GM18505 (cell line): ENCODE measurements around the gene TNFRSF9.
"Not testable (repeated sequence)": the region's sequence is repeated elsewhere in the genome, so short reads cannot be mapped to it uniquely, and the experiment has no call there.

Experiments
- ATAC-seq: cut with Tn5 transposase; IDR thresholded peaks from one replicate; pipeline ENCODE4 v1.9.1; 2021; ENCODE audit not compliant: unreplicated experiment
- POLR2A ChIP-seq: IDR thresholded peaks from 4 replicates; pipeline ENCODE4 v1.6.1; 2011; ENCODE audit warnings: borderline replicate concordance; ENCODE audit not compliant: insufficient read depth, insufficient read length; ENCODE audit errors: extremely low read depth

TNFRSF9 gene

GRCh38 chr1:7948960-7949359 is 8.3 kb upstream of the TNFRSF9 start:
- ATAC-seq, result no peak
- no peak for TF ChIP-seq POLR2A

- TF ChIP-seq POLR2A, result no peak
- ATAC-seq, result no peak
Observed at GRCh38 chr1:7943251-7943650, 2.6 kb upstream of the TNFRSF9 start.

- TF ChIP-seq POLR2A, result no peak
- no peak for ATAC-seq
Observed at GRCh38 chr1:7942214-7942921, 1.7 kb upstream of the TNFRSF9 start.

- no peak for TF ChIP-seq POLR2A
- ATAC-seq, result no peak
Observed at GRCh38 chr1:7941437-7941793, 776 bp upstream of the TNFRSF9 start.

GRCh38 chr1:7940034-7940433 is 605 bp downstream of the TNFRSF9 start:
- TF ChIP-seq POLR2A, result no peak
- ATAC-seq, result no peak

- TF ChIP-seq POLR2A, result no peak
- no peak for ATAC-seq
Observed at GRCh38 chr1:7938070-7938469, 2.6 kb downstream of the TNFRSF9 start.

- no peak for ATAC-seq
- TF ChIP-seq POLR2A, result no peak
Observed at GRCh38 chr1:7932524-7933138, 8.0 kb downstream of the TNFRSF9 start.

- TF ChIP-seq POLR2A, result no peak
- no peak for ATAC-seq
Observed at GRCh38 chr1:7931446-7931812, 9.2 kb downstream of the TNFRSF9 start.

- no peak for TF ChIP-seq POLR2A
- ATAC-seq, result no peak
Observed at GRCh38 chr1:7930645-7931445, 9.8 kb downstream of the TNFRSF9 start.

GRCh38 chr1:7929637-7930036 is 11.0 kb downstream of the TNFRSF9 start:
- no peak for ATAC-seq
- no peak for TF ChIP-seq POLR2A

GRCh38 chr1:7928247-7928646 is 12.4 kb downstream of the TNFRSF9 start:
- ATAC-seq, result no peak

GRCh38 chr1:7927061-7927460 is 13.6 kb downstream of the TNFRSF9 start:
- not testable (repeated sequence) for ATAC-seq

More at GRCh38 chr1:7928247-7928646, 12.4 kb downstream of the TNFRSF9 start:
- no peak for TF ChIP-seq POLR2A

GRCh38 chr1:7922301-7922700 is 18.3 kb downstream of the TNFRSF9 start:
- ATAC-seq, result no peak
- no peak for TF ChIP-seq POLR2A

GRCh38 chr1:7921796-7922195 is 18.8 kb downstream of the TNFRSF9 start:
- no peak for ATAC-seq
- no peak for TF ChIP-seq POLR2A
